ENCODE results near the gene SLC12A5. TPM values are rescaled to one million over a fixed set of nuclear protein-coding genes. Genes with fewer than 3 reads are reported as not detected.
A peak's percentile ranks its signal among the peaks of the same experiment; 100 is the strongest.

Gene SLC12A5
- total RNA-seq, 1 donor from 2014 or later, result 2.1 TPM

- peaks cover 38% of the 10 kb centered on the region for H3K27me3 Mint-ChIP-seq (ENCODE audit: low read depth)
- TF ChIP-seq CTCF (IDR thresholded peaks at IDR 0.05), result no peak
- H3K4me1 Mint-ChIP-seq (ENCODE audit: low read depth), result peaks cover 6% of the 10 kb centered on the region
- H3K4me3 Mint-ChIP-seq (ENCODE audit: unreplicated experiment), result no peak overlapping the region
- H3K36me3 Mint-ChIP-seq (ENCODE audit: low read depth), result no peaks in the 10 kb centered on the region
- DNase-seq (ENCODE audit: low spot score), result peak; percentile 7
- H3K27ac Mint-ChIP-seq (ENCODE audit: unreplicated experiment), result no peak overlapping the region
- H3K9me3 Mint-ChIP-seq (ENCODE audit: low read depth), result no peaks in the 10 kb centered on the region
These were observed 30.7 kb upstream of the SLC12A5 start for GRCh38 chr20:45998337-45998736.

- Mint-ChIP-seq H3K27ac (ENCODE audit: unreplicated experiment) (no peak overlapping the region), H3K27me3 (ENCODE audit: low read depth) (peaks cover 41% of the 10 kb centered on the region), H3K4me3 (ENCODE audit: unreplicated experiment) (no peak overlapping the region), H3K9me3 (ENCODE audit: low read depth) (no peaks in the 10 kb centered on the region), H3K4me1 (ENCODE audit: low read depth) (peaks cover 2% of the 10 kb centered on the region), H3K36me3 (ENCODE audit: low read depth) (no peaks in the 10 kb centered on the region)
- no peak for TF ChIP-seq CTCF (IDR thresholded peaks at IDR 0.05)
- DNase-seq (ENCODE audit: low spot score), result peak; percentile 18
These were observed 30.3 kb upstream of the SLC12A5 start for GRCh38 chr20:45998761-45999160.

GRCh38 chr20:45999557-46000261 is 29.3 kb upstream of the SLC12A5 start:
- Mint-ChIP-seq H3K4me1 (ENCODE audit: low read depth) (no peaks in the 10 kb centered on the region), H3K36me3 (ENCODE audit: low read depth) (no peaks in the 10 kb centered on the region), H3K27me3 (ENCODE audit: low read depth) (peaks cover 46% of the 10 kb centered on the region), H3K27ac (ENCODE audit: unreplicated experiment) (no peak overlapping the region), H3K4me3 (ENCODE audit: unreplicated experiment) (no peak overlapping the region), H3K9me3 (ENCODE audit: low read depth) (no peaks in the 10 kb centered on the region)
- peak; percentile 36 for DNase-seq (ENCODE audit: low spot score)
- TF ChIP-seq CTCF (IDR thresholded peaks at IDR 0.05), result no peak

GRCh38 chr20:46000262-46000996 is 28.6 kb upstream of the SLC12A5 start:
- Mint-ChIP-seq H3K36me3 (ENCODE audit: low read depth) (no peaks in the 10 kb centered on the region), H3K4me3 (ENCODE audit: unreplicated experiment) (no peak overlapping the region), H3K9me3 (ENCODE audit: low read depth) (no peaks in the 10 kb centered on the region), H3K27me3 (ENCODE audit: low read depth) (peaks cover 44% of the 10 kb centered on the region), H3K27ac (ENCODE audit: unreplicated experiment) (no peak overlapping the region), H3K4me1 (ENCODE audit: low read depth) (no peaks in the 10 kb centered on the region)
- no peak for TF ChIP-seq CTCF (IDR thresholded peaks at IDR 0.05)
- DNase-seq (ENCODE audit: low spot score), result peak; percentile 82

- no peak overlapping the region for H3K27ac Mint-ChIP-seq (ENCODE audit: unreplicated experiment)
- no peaks in the 10 kb centered on the region for H3K9me3 Mint-ChIP-seq (ENCODE audit: low read depth)
- no peak overlapping the region for H3K4me3 Mint-ChIP-seq (ENCODE audit: unreplicated experiment)
- TF ChIP-seq CTCF (IDR thresholded peaks at IDR 0.05), result no peak
- H3K36me3 Mint-ChIP-seq (ENCODE audit: low read depth), result no peaks in the 10 kb centered on the region
- DNase-seq (ENCODE audit: low spot score), result peak; percentile 12
- H3K27me3 Mint-ChIP-seq (ENCODE audit: low read depth), result peaks cover 44% of the 10 kb centered on the region
- no peaks in the 10 kb centered on the region for H3K4me1 Mint-ChIP-seq (ENCODE audit: low read depth)
These were observed 27.5 kb upstream of the SLC12A5 start for GRCh38 chr20:46001498-46001897.

Data from chondrocyte (in vitro differentiated cells).